ENCODE data around the gene PCDHGA6.
"Not testable (repeated sequence)": the region's sequence is repeated elsewhere in the genome, so short reads cannot be mapped to it uniquely, and the experiment has no call there.

Gene PCDHGA6

GRCh38 chr5:141373673-141374317 is at the start of gene PCDHGA6:
Gene PCDHGA6 (plus strand): TSS chr5:141373891. CDS start chr5:141374084, 193 bp downstream.
- DNase-seq (ENCODE audit: low spot score), result peak; percentile 50

GRCh38 chr5:141326088-141326854 is 47.4 kb upstream of the PCDHGA6 start:
- DNase-seq (ENCODE audit: low spot score), result peak; percentile 83

GRCh38 chr5:141328231-141328630 is 45.5 kb upstream of the PCDHGA6 start:
- no peak for DNase-seq (ENCODE audit: low spot score)

GRCh38 chr5:141330299-141331080 is 43.2 kb upstream of the PCDHGA6 start, which contains the start of gene PCDHGA1:
Gene PCDHGA1 (plus strand): TSS chr5:141330514.
- peak; percentile 67 for DNase-seq (ENCODE audit: low spot score)

GRCh38 chr5:141332571-141332970 is 41.1 kb upstream of the PCDHGA6 start:
- DNase-seq (ENCODE audit: low spot score), result not testable (repeated sequence)

- peak; percentile 74 for DNase-seq (ENCODE audit: low spot score)
Observed at GRCh38 chr5:141338538-141339306, 35.0 kb upstream of the PCDHGA6 start, which contains the start of gene PCDHGA2. Gene PCDHGA2 (plus strand): TSS chr5:141338760.

- DNase-seq (ENCODE audit: low spot score), result not testable (repeated sequence)
Observed at GRCh38 chr5:141340781-141341354, 32.8 kb upstream of the PCDHGA6 start.

GRCh38 chr5:141342773-141343172 is 30.9 kb upstream of the PCDHGA6 start:
- no peak for DNase-seq (ENCODE audit: low spot score)

- peak; percentile 67 for DNase-seq (ENCODE audit: low spot score)
Observed at GRCh38 chr5:141343242-141343952, 30.3 kb upstream of the PCDHGA6 start, which contains the start of gene PCDHGA3. Gene PCDHGA3 (plus strand): TSS chr5:141343829. CDS start chr5:141344034, 205 bp downstream.

- DNase-seq (ENCODE audit: low spot score), result no peak
Observed at GRCh38 chr5:141343953-141344463, 29.7 kb upstream of the PCDHGA6 start.

- no peak for DNase-seq (ENCODE audit: low spot score)
Observed at GRCh38 chr5:141345327-141345726, 28.4 kb upstream of the PCDHGA6 start.

GRCh38 chr5:141346017-141346416 is 27.7 kb upstream of the PCDHGA6 start:
- DNase-seq (ENCODE audit: low spot score), result not testable (repeated sequence)

GRCh38 chr5:141349917-141350619 is 23.6 kb upstream of the PCDHGA6 start, which contains the start of gene PCDHGB1:
Gene PCDHGB1 (plus strand): TSS chr5:141350099. CDS start chr5:141350261, 162 bp downstream.
- DNase-seq (ENCODE audit: low spot score), result peak; percentile 84

GRCh38 chr5:141351591-141351990 is 22.1 kb upstream of the PCDHGA6 start:
- no peak for DNase-seq (ENCODE audit: low spot score)

- no peak for DNase-seq (ENCODE audit: low spot score)
Observed at GRCh38 chr5:141354900-141355469, 18.7 kb upstream of the PCDHGA6 start, which contains the start of gene PCDHGA4. Gene PCDHGA4 (plus strand): TSS chr5:141355021. CDS start chr5:141355108, 87 bp downstream.

GRCh38 chr5:141355641-141356040 is 18.1 kb upstream of the PCDHGA6 start:
- no peak for DNase-seq (ENCODE audit: low spot score)

- no peak for DNase-seq (ENCODE audit: low spot score)
Observed at GRCh38 chr5:141356133-141356532, 17.6 kb upstream of the PCDHGA6 start.

- DNase-seq (ENCODE audit: low spot score), result no peak
Observed at GRCh38 chr5:141356950-141357349, 16.7 kb upstream of the PCDHGA6 start.
